Caco-2 (cell line): Measurements from ENCODE around the gene PRPF18. TPM values are rescaled to one million over a fixed set of nuclear protein-coding genes. Genes with fewer than 3 reads are reported as not detected.
A peak's percentile ranks its signal among the peaks of the same experiment; 100 is the strongest.

Experiments
- BruUV-seq: library from RNA; stranded (reverse); fragments of 400-500 nt; replicated peaks from 2 replicates; lab custom pipeline; 2021; lab: Mats Ljungman, UMichigan
- CTCF ChIA-PET: fragments of 300-600 bp; sonication (Branson Sonifier 250); formaldehyde crosslinking; loops from one replicate; lab custom pipeline; 2022; ENCODE audit warnings: antibody characterized with exemption; lab: Charles Lee
- POLR2A ChIA-PET: fragments of 300-600 bp; sonication (Branson Sonifier 250); formaldehyde crosslinking; loops from one replicate; lab custom pipeline; 2022; ENCODE audit warnings: antibody characterized with exemption; lab: Charles Lee
- DNase-seq, 2 experiments: peaks; one replicate each; pipeline versions ENCODE4 v3.0.0 to v3.0.0-alpha.2; 2020 to 2022
- H3K27me3 ChIP-seq: replicated peaks from 2 replicates; pipeline ENCODE4 v1.6.0; 2011; ENCODE audit warnings: low read length; ENCODE audit not compliant: control insufficient read depth, insufficient read depth
- H3K36me3 ChIP-seq: 2 replicates; pipeline ENCODE4 v1.5.1; 2011; ENCODE audit warnings: low read length; ENCODE audit not compliant: control insufficient read depth, insufficient read depth
- H3K4me1 ChIP-seq: fragments of 250-450 bp; sonication (Bioruptor Pico); 2 replicates; pipeline ENCODE4 v1.5.1; 2020; ENCODE audit warnings: mild to moderate bottlenecking
- H3K4me3 ChIP-seq: 2 replicates; pipeline ENCODE4 v1.5.1; 2011; ENCODE audit warnings: low read depth, mild to moderate bottlenecking, control low read depth, low read length
- H3K9me3 ChIP-seq: fragments of 250-450 bp; sonication (Bioruptor Pico); 2 replicates; pipeline ENCODE4 v1.5.1; 2020; ENCODE audit warnings: mild to moderate bottlenecking, moderate library complexity
- H3K27ac Mint-ChIP-seq: one replicate; pipeline ENCODE4 v1.8.0; 2022; ENCODE audit warnings: mixed read lengths; ENCODE audit not compliant: unreplicated experiment
- H3K27me3 Mint-ChIP-seq: one replicate; pipeline ENCODE4 v1.8.0; 2022; ENCODE audit warnings: mixed read lengths; ENCODE audit not compliant: insufficient read depth, unreplicated experiment
- H3K36me3 Mint-ChIP-seq: one replicate; pipeline ENCODE4 v1.8.0; 2022; ENCODE audit warnings: mild to moderate bottlenecking, mixed read lengths; ENCODE audit not compliant: insufficient read depth, unreplicated experiment
- H3K4me1 Mint-ChIP-seq: one replicate; pipeline ENCODE4 v1.8.0; 2022; ENCODE audit warnings: low read depth, mixed read lengths; ENCODE audit not compliant: unreplicated experiment
- H3K4me3 Mint-ChIP-seq: one replicate; pipeline ENCODE4 v1.8.0; 2022; ENCODE audit warnings: mild to moderate bottlenecking, moderate library complexity, mixed read lengths; ENCODE audit not compliant: unreplicated experiment
- H3K9me3 Mint-ChIP-seq: one replicate; pipeline ENCODE4 v1.8.0; 2022; ENCODE audit warnings: mixed read lengths; ENCODE audit not compliant: unreplicated experiment
- intact Hi-C: fragments of 100-400 bp; cut with micrococcal nuclease; formaldehyde crosslinking; loops from one replicate; pipeline ENCODE4 v1.10.0; 2022; ENCODE audit not compliant: unreplicated experiment
- total RNA-seq: library from RNA; stranded (reverse); gene quantifications from 2 replicates; pipeline ENCODE4 v1.2.3, GENCODE V29; 2022
- TF ChIP-seq, protein P1 (sequence below), 2 experiments: fragments of 200-600 bp in 1 of 2; IDR thresholded peaks; 1 replicate in 1 of 2; 2 replicates in 1 of 2; pipeline versions ENCODE4 v1.5.1 to v1.8.0; 2011 to 2022; ENCODE audit warnings: antibody characterized with exemption in 1 of 2, control low read depth in 1 of 2, inconsistent platforms in 1 of 2, low read depth in 1 of 2, low read length in 1 of 2, mild to moderate bottlenecking in 1 of 2, moderate library complexity in 1 of 2; ENCODE audit not compliant: insufficient read depth in 1 of 2, severe bottlenecking in 1 of 2, unreplicated experiment in 1 of 2

PRPF18 gene
- total RNA-seq, 1 experiment from 2014 or later, result 31.0 TPM

GRCh38 chr10:13658264-13658663, 71.5 kb downstream of the PRPF18 start:
- Mint-ChIP-seq H3K4me3 (no peak overlapping the region), H3K27me3 (no peaks in the 10 kb centered on the region), H3K27ac (no peak overlapping the region), H3K9me3 (no peaks in the 10 kb centered on the region), H3K4me1 (peaks cover 16% of the 10 kb centered on the region), H3K36me3 (peaks cover 84% of the 10 kb centered on the region)
- POLR2A ChIA-PET, result no interaction called here
- Histone ChIP-seq H3K4me3 (no peak overlapping the region), H3K27me3 (no peaks in the 10 kb centered on the region), H3K36me3 (peaks cover 10% of the 10 kb centered on the region), H3K4me1 (no peaks in the 10 kb centered on the region), H3K9me3 (no peaks in the 10 kb centered on the region)
- intact Hi-C loops, result no loop called here
- CTCF ChIA-PET, result no interaction called here
- BruUV-seq, result no TSS peak
- no peak for DNase-seq
- TF ChIP-seq, protein P1, sequence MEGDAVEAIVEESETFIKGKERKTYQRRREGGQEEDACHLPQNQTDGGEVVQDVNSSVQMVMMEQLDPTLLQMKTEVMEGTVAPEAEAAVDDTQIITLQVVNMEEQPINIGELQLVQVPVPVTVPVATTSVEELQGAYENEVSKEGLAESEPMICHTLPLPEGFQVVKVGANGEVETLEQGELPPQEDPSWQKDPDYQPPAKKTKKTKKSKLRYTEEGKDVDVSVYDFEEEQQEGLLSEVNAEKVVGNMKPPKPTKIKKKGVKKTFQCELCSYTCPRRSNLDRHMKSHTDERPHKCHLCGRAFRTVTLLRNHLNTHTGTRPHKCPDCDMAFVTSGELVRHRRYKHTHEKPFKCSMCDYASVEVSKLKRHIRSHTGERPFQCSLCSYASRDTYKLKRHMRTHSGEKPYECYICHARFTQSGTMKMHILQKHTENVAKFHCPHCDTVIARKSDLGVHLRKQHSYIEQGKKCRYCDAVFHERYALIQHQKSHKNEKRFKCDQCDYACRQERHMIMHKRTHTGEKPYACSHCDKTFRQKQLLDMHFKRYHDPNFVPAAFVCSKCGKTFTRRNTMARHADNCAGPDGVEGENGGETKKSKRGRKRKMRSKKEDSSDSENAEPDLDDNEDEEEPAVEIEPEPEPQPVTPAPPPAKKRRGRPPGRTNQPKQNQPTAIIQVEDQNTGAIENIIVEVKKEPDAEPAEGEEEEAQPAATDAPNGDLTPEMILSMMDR (IDR thresholded peaks at IDR 0.05; ENCODE audit: insufficient read depth in 1 of 2, low read depth in 1 of 2, low read length in 1 of 2, severe bottlenecking in 1 of 2, unreplicated experiment in 1 of 2), result no peak

- Mint-ChIP-seq H3K4me3 (no peak overlapping the region), H3K27me3 (no peaks in the 10 kb centered on the region), H3K4me1 (peaks cover 16% of the 10 kb centered on the region), H3K27ac (no peak overlapping the region), H3K9me3 (no peaks in the 10 kb centered on the region), H3K36me3 (peaks cover 85% of the 10 kb centered on the region)
- no TSS peak for BruUV-seq
- no peaks in the 10 kb centered on the region for H3K4me1 ChIP-seq
- no peaks in the 10 kb centered on the region for H3K9me3 ChIP-seq
- ChIA-PET POLR2A (no interaction called here), CTCF (interaction anchor here (1.0 to 1.6 kb wide), 5 partner anchors 18 to 120 kb away, joined by 3 to 4 read pairs (median 3); partner anchors contain the start of gene PRPF18)
- TF ChIP-seq, protein P1 (IDR thresholded peaks at IDR 0.05; ENCODE audit: insufficient read depth in 1 of 2, low read depth in 1 of 2, low read length in 1 of 2, severe bottlenecking in 1 of 2, unreplicated experiment in 1 of 2), result no peak
- intact Hi-C loops, result no loop called here
- H3K36me3 ChIP-seq, result peaks cover 7% of the 10 kb centered on the region; the same call in 1 of the 2 replicates
- DNase-seq, result no peak
- no peak overlapping the region for H3K4me3 ChIP-seq
- no peaks in the 10 kb centered on the region for H3K27me3 ChIP-seq
These were observed 72.3 kb downstream of the PRPF18 start for GRCh38 chr10:13658871-13659685.

GRCh38 chr10:13659887-13660550, 73.3 kb downstream of the PRPF18 start:
- no TSS peak for BruUV-seq
- TF ChIP-seq, protein P1 (IDR thresholded peaks at IDR 0.05; ENCODE audit: insufficient read depth in 1 of 2, low read depth in 1 of 2, low read length in 1 of 2, severe bottlenecking in 1 of 2, unreplicated experiment in 1 of 2), result peak; percentile 96 to 98
- Histone ChIP-seq H3K27me3 (no peaks in the 10 kb centered on the region), H3K4me1 (no peaks in the 10 kb centered on the region), H3K9me3 (no peaks in the 10 kb centered on the region), H3K4me3 (no peak overlapping the region), H3K36me3 (peaks cover 7% of the 10 kb centered on the region; the same call in 1 of the 2 replicates)
- Mint-ChIP-seq H3K9me3 (no peaks in the 10 kb centered on the region), H3K4me3 (no peak overlapping the region), H3K27ac (peak overlapping the region; percentile 14), H3K4me1 (peaks cover 16% of the 10 kb centered on the region), H3K36me3 (peaks cover 83% of the 10 kb centered on the region), H3K27me3 (no peaks in the 10 kb centered on the region)
- intact Hi-C loops, result loop anchor here (1.0 to 5.0 kb wide), 3 partner anchors 47 to 118 kb away; no protein-coding TSS in a partner anchor
- ChIA-PET CTCF (interaction anchor here (0.6 to 1.6 kb wide), 7 partner anchors 19 to 119 kb away, joined by 3 to 4 read pairs (median 3); partner anchors contain the start of gene PRPF18), POLR2A (no interaction called here)
- peak; percentile 70 to 78 for DNase-seq
